HFFc6 (cell line): ENCODE data around the gene NDUFV2. TPM values are rescaled to one million over a fixed set of nuclear protein-coding genes. Genes with fewer than 3 reads are reported as not detected.

Source experiments
- DNase-seq: peaks from one replicate; pipeline ENCODE4 v3.0.0-alpha.2; 2018
- H3K27ac Mint-ChIP-seq: 2 replicates; pipeline ENCODE4 v1.8.0; 2020; ENCODE audit warnings: mild to moderate bottlenecking, mixed read lengths
- H3K27me3 Mint-ChIP-seq: 2 replicates; pipeline ENCODE4 v1.8.0; 2021; ENCODE audit warnings: mild to moderate bottlenecking, moderate library complexity, mixed read lengths; ENCODE audit not compliant: insufficient read depth
- H3K36me3 Mint-ChIP-seq: 2 replicates; pipeline ENCODE4 v1.8.0; 2021; ENCODE audit warnings: low read depth, mixed read lengths
- H3K4me1 Mint-ChIP-seq: 2 replicates; pipeline ENCODE4 v1.8.0; 2020; ENCODE audit warnings: low read depth, mixed read lengths
- H3K4me3 Mint-ChIP-seq: 2 replicates; pipeline ENCODE4 v1.8.0; 2020; ENCODE audit warnings: mild to moderate bottlenecking, moderate library complexity, mixed read lengths
- H3K9me3 Mint-ChIP-seq: 2 replicates; pipeline ENCODE4 v1.8.0; 2020; ENCODE audit warnings: mild to moderate bottlenecking, mixed read lengths
- CTCF ChIP-seq: fragments of 200-600 bp; sonication (generic); IDR thresholded peaks from 2 replicates; pipeline ENCODE4 v1.5.0; 2021; ENCODE audit warnings: antibody characterized with exemption, mild to moderate bottlenecking
- total RNA-seq, 6 experiments: library from RNA; stranded (reverse); fragmentation: NEBNext Ultra II Directional; extraction: Animal tissue kit (Norgen Biotek cat#: 25700); gene quantifications; 2 replicates in 1 of 6; 3 replicates in 5 of 6; pipeline ENCODE4 v1.2.3, GENCODE V29; 2021

NDUFV2 gene
- total RNA-seq, 6 experiments from 2014 or later = 157 to 198 (median 184) TPM

GRCh38 chr18:9117980-9118841 lies 15.7 kb downstream of the NDUFV2 start:
- H3K9me3 Mint-ChIP-seq = no peaks in the 10 kb centered on the region
- H3K27ac Mint-ChIP-seq = no peak overlapping the region
- no peak for DNase-seq
- H3K36me3 Mint-ChIP-seq = peaks cover 27% of the 10 kb centered on the region
- TF ChIP-seq CTCF = no peak
- peaks cover 3% of the 10 kb centered on the region for H3K27me3 Mint-ChIP-seq
- H3K4me1 Mint-ChIP-seq = peaks cover 74% of the 10 kb centered on the region
- no peak overlapping the region for H3K4me3 Mint-ChIP-seq

- no peak overlapping the region for H3K4me3 Mint-ChIP-seq
- H3K4me1 Mint-ChIP-seq = peaks cover 72% of the 10 kb centered on the region
- no peak for DNase-seq
- H3K9me3 Mint-ChIP-seq = no peaks in the 10 kb centered on the region
- peaks cover 41% of the 10 kb centered on the region for H3K36me3 Mint-ChIP-seq
- no peak for TF ChIP-seq CTCF
- H3K27ac Mint-ChIP-seq = no peak overlapping the region; the same call in 1 of the 2 replicates
- H3K27me3 Mint-ChIP-seq = peaks cover 1% of the 10 kb centered on the region
Observed at GRCh38 chr18:9120796-9121195, 18.3 kb downstream of the NDUFV2 start.

- H3K9me3 Mint-ChIP-seq = no peaks in the 10 kb centered on the region
- DNase-seq = no peak
- peaks cover 48% of the 10 kb centered on the region for H3K36me3 Mint-ChIP-seq
- H3K27me3 Mint-ChIP-seq = no peaks in the 10 kb centered on the region; the same call in 1 of the 2 replicates
- H3K4me3 Mint-ChIP-seq = no peak overlapping the region
- peaks cover 49% of the 10 kb centered on the region for H3K4me1 Mint-ChIP-seq
- no peak for TF ChIP-seq CTCF
- H3K27ac Mint-ChIP-seq = no peak overlapping the region
Observed at GRCh38 chr18:9123520-9123919, 21.0 kb downstream of the NDUFV2 start.

DNA sequence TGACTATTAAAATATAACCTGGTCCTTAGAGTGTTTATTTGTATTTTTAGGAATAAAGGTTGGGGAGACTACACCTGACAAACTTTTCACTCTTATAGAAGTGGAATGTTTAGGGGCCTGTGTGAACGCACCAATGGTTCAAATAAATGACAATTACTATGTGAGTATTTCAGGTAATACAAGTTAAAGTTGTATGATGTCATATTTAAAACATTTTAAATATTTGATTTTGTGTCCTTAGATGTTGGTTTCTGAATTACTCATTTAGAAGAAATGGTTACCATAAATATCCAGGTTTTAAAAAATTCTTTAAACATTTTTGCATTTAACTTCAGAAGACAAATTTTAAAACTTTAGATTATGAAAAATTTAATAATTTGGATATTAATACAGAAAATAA lies 22.3 kb downstream of the NDUFV2 start:
- Mint-ChIP-seq H3K36me3 (peaks cover 56% of the 10 kb centered on the region), H3K27me3 (peaks cover 2% of the 10 kb centered on the region), H3K27ac (peak overlapping the region; percentile 16; the same call in 1 of the 2 replicates), H3K9me3 (no peaks in the 10 kb centered on the region), H3K4me3 (no peak overlapping the region), H3K4me1 (peaks cover 50% of the 10 kb centered on the region)
- TF ChIP-seq CTCF = no peak
- no peak for DNase-seq

DNA sequence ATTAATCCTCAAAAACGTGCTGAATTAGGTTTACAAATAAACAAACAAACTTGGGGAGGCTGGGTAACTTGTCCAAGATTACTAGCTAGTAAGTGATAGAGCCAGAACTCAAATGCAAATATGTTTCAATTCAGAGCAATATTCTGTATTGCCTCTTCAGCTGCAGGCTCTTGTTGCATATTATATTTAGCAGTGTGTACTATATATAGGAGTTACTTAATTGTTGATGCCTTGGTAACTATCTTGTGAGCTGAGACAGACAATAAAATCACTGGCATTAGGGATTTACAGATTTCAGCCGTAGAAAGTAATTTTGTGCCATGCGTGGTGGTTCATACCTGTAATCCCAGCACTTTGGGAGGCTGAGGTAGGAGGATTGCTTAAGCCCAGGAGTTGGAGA lies 23.8 kb downstream of the NDUFV2 start:
- TF ChIP-seq CTCF = no peak
- peaks cover 59% of the 10 kb centered on the region for H3K36me3 Mint-ChIP-seq
- no peak overlapping the region for H3K27ac Mint-ChIP-seq
- peaks cover 2% of the 10 kb centered on the region for H3K27me3 Mint-ChIP-seq
- DNase-seq = no peak
- H3K4me1 Mint-ChIP-seq = peaks cover 52% of the 10 kb centered on the region
- H3K4me3 Mint-ChIP-seq = no peak overlapping the region
- H3K9me3 Mint-ChIP-seq = no peaks in the 10 kb centered on the region
